PC-3 (cell line): ENCODE measurements around the gene RNF217.

Experiments used
- CTCF ChIP-seq: fragments of 300-600 bp; sonication (generic); conservative IDR thresholded peaks from 2 replicates; pipeline ENCODE4 v1.5.1; 2017; ENCODE audit warnings: antibody characterized with exemption, low read depth, mild to moderate bottlenecking, low read length
- EZH2phosphoT487 ChIP-seq: fragments of 300-600 bp; sonication (generic); IDR thresholded peaks from 2 replicates; pipeline ENCODE4 v1.6.1; 2018; ENCODE audit warnings: mild to moderate bottlenecking, antibody characterized with exemption, low read length, borderline replicate concordance

GRCh38 chr6:124913056-124913455, 49.2 kb upstream of the RNF217 start:
- TF ChIP-seq CTCF (no peak), EZH2phosphoT487 (no peak)
